Measurements from ENCODE around the gene PLAC1.

Gene PLAC1

DNA sequence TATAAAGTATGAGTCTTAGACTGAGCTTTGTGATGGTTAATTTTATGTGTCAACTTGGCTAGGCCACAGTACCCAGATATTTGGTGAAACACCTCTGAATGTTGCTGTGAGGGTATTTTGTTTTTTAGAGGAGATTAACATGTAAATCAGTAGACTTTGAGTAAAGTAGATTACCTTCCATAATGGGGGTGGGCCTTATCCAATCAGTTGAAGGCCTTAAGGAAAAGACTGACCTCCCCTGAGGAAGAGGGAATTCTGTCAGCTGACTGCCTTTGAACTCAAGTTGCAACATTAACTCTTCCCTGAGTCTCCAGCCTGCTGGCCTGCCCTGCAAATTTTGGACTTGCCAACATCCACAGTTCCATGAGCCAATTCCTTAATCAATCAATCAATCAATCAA, 66.0 kb downstream of the PLAC1 start:
- no peak for ATAC-seq

DNA sequence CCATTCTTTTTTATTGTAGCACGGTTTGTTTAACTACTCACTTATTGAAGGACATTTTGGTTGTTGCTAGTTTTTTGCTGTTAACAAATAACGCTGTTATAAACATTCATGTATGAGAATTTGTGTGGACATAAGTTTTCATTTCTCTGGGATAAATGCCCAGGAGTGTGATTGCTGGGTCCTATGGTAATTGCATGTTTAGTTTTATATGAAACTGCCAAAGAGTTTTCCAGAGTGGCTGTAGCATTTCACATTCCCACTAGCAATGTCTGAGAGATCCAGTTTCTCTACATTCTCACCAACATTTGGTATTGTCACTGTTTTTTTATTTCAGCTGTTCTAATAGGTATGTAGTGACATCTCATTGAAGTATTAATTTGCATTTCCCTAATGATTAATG, 66.8 kb downstream of the PLAC1 start:
- ATAC-seq, result no peak
- TF ChIP-seq, protein P1, sequence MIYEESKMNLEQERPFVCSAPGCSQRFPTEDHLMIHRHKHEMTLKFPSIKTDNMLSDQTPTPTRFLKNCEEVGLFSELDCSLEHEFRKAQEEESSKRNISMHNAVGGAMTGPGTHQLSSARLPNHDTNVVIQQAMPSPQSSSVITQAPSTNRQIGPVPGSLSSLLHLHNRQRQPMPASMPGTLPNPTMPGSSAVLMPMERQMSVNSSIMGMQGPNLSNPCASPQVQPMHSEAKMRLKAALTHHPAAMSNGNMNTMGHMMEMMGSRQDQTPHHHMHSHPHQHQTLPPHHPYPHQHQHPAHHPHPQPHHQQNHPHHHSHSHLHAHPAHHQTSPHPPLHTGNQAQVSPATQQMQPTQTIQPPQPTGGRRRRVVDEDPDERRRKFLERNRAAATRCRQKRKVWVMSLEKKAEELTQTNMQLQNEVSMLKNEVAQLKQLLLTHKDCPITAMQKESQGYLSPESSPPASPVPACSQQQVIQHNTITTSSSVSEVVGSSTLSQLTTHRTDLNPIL (CRISPR knock-in tag; IDR thresholded peaks at IDR 0.05; ENCODE audit: low read depth), result no peak
- TF ChIP-seq ARNTL (CRISPR knock-in tag; IDR thresholded peaks at IDR 0.05; ENCODE audit: borderline replicate concordance, low read depth), result no peak
- no peak for TF ChIP-seq BACH2 (CRISPR knock-in tag; IDR thresholded peaks at IDR 0.05; ENCODE audit: borderline replicate concordance)
- TF ChIP-seq, protein P2, sequence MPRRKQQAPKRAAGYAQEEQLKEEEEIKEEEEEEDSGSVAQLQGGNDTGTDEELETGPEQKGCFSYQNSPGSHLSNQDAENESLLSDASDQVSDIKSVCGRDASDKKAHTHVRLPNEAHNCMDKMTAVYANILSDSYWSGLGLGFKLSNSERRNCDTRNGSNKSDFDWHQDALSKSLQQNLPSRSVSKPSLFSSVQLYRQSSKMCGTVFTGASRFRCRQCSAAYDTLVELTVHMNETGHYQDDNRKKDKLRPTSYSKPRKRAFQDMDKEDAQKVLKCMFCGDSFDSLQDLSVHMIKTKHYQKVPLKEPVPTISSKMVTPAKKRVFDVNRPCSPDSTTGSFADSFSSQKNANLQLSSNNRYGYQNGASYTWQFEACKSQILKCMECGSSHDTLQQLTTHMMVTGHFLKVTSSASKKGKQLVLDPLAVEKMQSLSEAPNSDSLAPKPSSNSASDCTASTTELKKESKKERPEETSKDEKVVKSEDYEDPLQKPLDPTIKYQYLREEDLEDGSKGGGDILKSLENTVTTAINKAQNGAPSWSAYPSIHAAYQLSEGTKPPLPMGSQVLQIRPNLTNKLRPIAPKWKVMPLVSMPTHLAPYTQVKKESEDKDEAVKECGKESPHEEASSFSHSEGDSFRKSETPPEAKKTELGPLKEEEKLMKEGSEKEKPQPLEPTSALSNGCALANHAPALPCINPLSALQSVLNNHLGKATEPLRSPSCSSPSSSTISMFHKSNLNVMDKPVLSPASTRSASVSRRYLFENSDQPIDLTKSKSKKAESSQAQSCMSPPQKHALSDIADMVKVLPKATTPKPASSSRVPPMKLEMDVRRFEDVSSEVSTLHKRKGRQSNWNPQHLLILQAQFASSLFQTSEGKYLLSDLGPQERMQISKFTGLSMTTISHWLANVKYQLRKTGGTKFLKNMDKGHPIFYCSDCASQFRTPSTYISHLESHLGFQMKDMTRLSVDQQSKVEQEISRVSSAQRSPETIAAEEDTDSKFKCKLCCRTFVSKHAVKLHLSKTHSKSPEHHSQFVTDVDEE (CRISPR knock-in tag; IDR thresholded peaks at IDR 0.05), result no peak

More for the DNA sequence above, 66.0 kb downstream of the PLAC1 start:
- TF ChIP-seq, protein P3, sequence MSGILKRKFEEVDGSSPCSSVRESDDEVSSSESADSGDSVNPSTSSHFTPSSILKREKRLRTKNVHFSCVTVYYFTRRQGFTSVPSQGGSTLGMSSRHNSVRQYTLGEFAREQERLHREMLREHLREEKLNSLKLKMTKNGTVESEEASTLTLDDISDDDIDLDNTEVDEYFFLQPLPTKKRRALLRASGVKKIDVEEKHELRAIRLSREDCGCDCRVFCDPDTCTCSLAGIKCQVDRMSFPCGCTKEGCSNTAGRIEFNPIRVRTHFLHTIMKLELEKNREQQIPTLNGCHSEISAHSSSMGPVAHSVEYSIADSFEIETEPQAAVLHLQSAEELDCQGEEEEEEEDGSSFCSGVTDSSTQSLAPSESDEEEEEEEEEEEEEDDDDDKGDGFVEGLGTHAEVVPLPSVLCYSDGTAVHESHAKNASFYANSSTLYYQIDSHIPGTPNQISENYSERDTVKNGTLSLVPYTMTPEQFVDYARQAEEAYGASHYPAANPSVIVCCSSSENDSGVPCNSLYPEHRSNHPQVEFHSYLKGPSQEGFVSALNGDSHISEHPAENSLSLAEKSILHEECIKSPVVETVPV (CRISPR knock-in tag; IDR thresholded peaks at IDR 0.05), result no peak
- TF ChIP-seq, protein P4, sequence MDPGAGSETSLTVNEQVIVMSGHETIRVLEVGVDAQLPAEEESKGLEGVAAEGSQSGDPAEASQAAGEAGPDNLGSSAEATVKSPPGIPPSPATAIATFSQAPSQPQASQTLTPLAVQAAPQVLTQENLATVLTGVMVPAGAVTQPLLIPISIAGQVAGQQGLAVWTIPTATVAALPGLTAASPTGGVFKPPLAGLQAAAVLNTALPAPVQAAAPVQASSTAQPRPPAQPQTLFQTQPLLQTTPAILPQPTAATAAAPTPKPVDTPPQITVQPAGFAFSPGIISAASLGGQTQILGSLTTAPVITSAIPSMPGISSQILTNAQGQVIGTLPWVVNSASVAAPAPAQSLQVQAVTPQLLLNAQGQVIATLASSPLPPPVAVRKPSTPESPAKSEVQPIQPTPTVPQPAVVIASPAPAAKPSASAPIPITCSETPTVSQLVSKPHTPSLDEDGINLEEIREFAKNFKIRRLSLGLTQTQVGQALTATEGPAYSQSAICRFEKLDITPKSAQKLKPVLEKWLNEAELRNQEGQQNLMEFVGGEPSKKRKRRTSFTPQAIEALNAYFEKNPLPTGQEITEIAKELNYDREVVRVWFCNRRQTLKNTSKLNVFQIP (CRISPR knock-in tag; IDR thresholded peaks at IDR 0.05; ENCODE audit: borderline replicate concordance, low read depth), result no peak
- TF ChIP-seq OSR1 (CRISPR knock-in tag; IDR thresholded peaks at IDR 0.05), result no peak
- TF ChIP-seq PPARA (CRISPR knock-in tag; IDR thresholded peaks at IDR 0.05; ENCODE audit: borderline replicate concordance), result no peak
- no peak for TF ChIP-seq ZNF8 (CRISPR knock-in tag; IDR thresholded peaks at IDR 0.05)
- no peak for TF ChIP-seq ESRRG (CRISPR knock-in tag; IDR thresholded peaks at IDR 0.05)
- TF ChIP-seq, protein P1 (CRISPR knock-in tag; IDR thresholded peaks at IDR 0.05; ENCODE audit: low read depth), result no peak
- no peak for TF ChIP-seq ZNF565 (CRISPR knock-in tag; conservative IDR thresholded peaks at IDR 0.05; ENCODE audit: low read depth)
- TF ChIP-seq ZFP3 (CRISPR knock-in tag; IDR thresholded peaks at IDR 0.05), result no peak
- TF ChIP-seq, protein P5, sequence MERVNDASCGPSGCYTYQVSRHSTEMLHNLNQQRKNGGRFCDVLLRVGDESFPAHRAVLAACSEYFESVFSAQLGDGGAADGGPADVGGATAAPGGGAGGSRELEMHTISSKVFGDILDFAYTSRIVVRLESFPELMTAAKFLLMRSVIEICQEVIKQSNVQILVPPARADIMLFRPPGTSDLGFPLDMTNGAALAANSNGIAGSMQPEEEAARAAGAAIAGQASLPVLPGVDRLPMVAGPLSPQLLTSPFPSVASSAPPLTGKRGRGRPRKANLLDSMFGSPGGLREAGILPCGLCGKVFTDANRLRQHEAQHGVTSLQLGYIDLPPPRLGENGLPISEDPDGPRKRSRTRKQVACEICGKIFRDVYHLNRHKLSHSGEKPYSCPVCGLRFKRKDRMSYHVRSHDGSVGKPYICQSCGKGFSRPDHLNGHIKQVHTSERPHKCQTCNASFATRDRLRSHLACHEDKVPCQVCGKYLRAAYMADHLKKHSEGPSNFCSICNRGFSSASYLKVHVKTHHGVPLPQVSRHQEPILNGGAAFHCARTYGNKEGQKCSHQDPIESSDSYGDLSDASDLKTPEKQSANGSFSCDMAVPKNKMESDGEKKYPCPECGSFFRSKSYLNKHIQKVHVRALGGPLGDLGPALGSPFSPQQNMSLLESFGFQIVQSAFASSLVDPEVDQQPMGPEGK (CRISPR knock-in tag; IDR thresholded peaks at IDR 0.05; ENCODE audit: borderline replicate concordance), result no peak
- TF ChIP-seq TOX (CRISPR knock-in tag; IDR thresholded peaks at IDR 0.05; ENCODE audit: borderline replicate concordance), result no peak
- TF ChIP-seq, protein P2 (CRISPR knock-in tag; IDR thresholded peaks at IDR 0.05), result no peak

DNA sequence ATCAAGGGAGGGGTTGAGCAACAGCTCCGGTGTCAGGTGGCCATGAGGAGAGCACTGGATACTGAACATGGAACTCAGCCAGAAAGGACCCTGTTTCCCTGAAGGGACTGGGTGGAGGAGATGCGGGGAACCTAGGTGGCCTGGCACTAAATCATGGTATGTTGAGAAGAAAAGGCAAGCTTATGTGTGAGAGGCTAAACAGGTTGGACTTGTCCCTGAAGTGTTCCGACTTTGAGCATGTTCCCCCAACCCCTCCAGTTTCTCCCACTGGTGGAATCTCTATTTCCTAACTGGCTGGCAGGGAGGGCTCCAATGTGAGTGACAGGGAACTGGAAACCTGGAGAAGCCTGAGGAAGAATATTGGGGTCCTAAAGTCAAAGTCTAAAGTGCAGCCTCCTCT, 69.5 kb downstream of the PLAC1 start:
- no peak for ATAC-seq
- TF ChIP-seq ISL1 (CRISPR knock-in tag; IDR thresholded peaks at IDR 0.05) (no peak), PPARA (CRISPR knock-in tag; IDR thresholded peaks at IDR 0.05; ENCODE audit: borderline replicate concordance) (no peak), TCF4 (CRISPR knock-in tag; IDR thresholded peaks at IDR 0.05; ENCODE audit: borderline replicate concordance) (no peak), ZFP30 (CRISPR knock-in tag; IDR thresholded peaks at IDR 0.05) (no peak), OSR1 (CRISPR knock-in tag; IDR thresholded peaks at IDR 0.05) (no peak), SNAI2 (CRISPR knock-in tag; IDR thresholded peaks at IDR 0.05) (no peak), BACH2 (CRISPR knock-in tag; IDR thresholded peaks at IDR 0.05; ENCODE audit: borderline replicate concordance) (no peak), ZNF70 (CRISPR knock-in tag; IDR thresholded peaks at IDR 0.05) (no peak), ARNTL (CRISPR knock-in tag; IDR thresholded peaks at IDR 0.05; ENCODE audit: borderline replicate concordance, low read depth) (no peak), ZFP3 (CRISPR knock-in tag; IDR thresholded peaks at IDR 0.05) (no peak)
- TF ChIP-seq, protein P4 (CRISPR knock-in tag; IDR thresholded peaks at IDR 0.05; ENCODE audit: borderline replicate concordance, low read depth), result no peak
- TF ChIP-seq, protein P3 (CRISPR knock-in tag; IDR thresholded peaks at IDR 0.05), result no peak
